Thyroid gland (tissue), 4 donors: ENCODE measurements around the gene NMNAT2. TPM values are rescaled to one million over a fixed set of nuclear protein-coding genes. Genes with fewer than 3 reads are reported as not detected.
A peak's percentile ranks its signal among the peaks of the same experiment; 100 is the strongest.

Source experiments
- DNase-seq, 2 donors: peaks; one replicate each; pipeline ENCODE4 v3.0.0-alpha.2; 2019
- H3K27ac ChIP-seq, 3 donors: fragments of 200-600 bp; sonication (generic); 1 replicate in 2 of 3; 2 replicates in 1 of 3; pipeline ENCODE4 v1.5.1; 2016 to 2019; ENCODE audit warnings: mild to moderate bottlenecking in 1 of 3, moderate library complexity in 1 of 3
- H3K27me3 ChIP-seq: fragments of 200-600 bp; sonication (generic); one replicate; pipeline ENCODE4 v1.5.1; 2019
- H3K36me3 ChIP-seq, 2 donors: fragments of 200-600 bp; sonication (generic); one replicate each; pipeline ENCODE4 v1.5.1; 2016 to 2019
- H3K4me1 ChIP-seq, 2 donors: fragments of 200-600 bp; sonication (generic); one replicate each; pipeline ENCODE4 v1.5.1; 2017 to 2019
- H3K4me3 ChIP-seq, 3 donors: fragments of 200-600 bp; sonication (generic); replicated peaks in 1 of 3; 1 replicate in 2 of 3; 2 replicates in 1 of 3; pipeline ENCODE4 v1.5.1; 2016; ENCODE audit warnings: mild to moderate bottlenecking in 1 of 3
- H3K9me3 ChIP-seq: fragments of 200-600 bp; sonication (generic); one replicate; pipeline ENCODE4 v1.5.1; 2017
- CTCF ChIP-seq, 6 experiments: fragments of 200-600 bp in 3 of 6; fragments of 450-650 bp in 3 of 6; sonication (generic) in 3 of 6; IDR thresholded peaks; one replicate each; pipeline ENCODE4 v1.5.1; 2016 to 2019; ENCODE audit warnings: antibody characterized with exemption in 6 of 6, mild to moderate bottlenecking in 2 of 6, inconsistent platforms in 1 of 6, moderate library complexity in 1 of 6
- POLR2A ChIP-seq, 2 donors: fragments of 450-650 bp; IDR thresholded peaks; one replicate each; pipeline ENCODE4 v1.6.1; 2017; ENCODE audit warnings: antibody characterized with exemption in 2 of 2, mild to moderate bottlenecking in 2 of 2, moderate library complexity in 1 of 2
- WGBS, 2 donors: methylation state at CpG; one replicate each; pipeline ENCODE4 v1.1.5; 2017; 5-methylcytosine and 5-hydroxymethylcytosine counted together
- intact Hi-C: fragments of 100-400 bp; cut with DNase I; formaldehyde crosslinking; loops from one replicate; pipeline ENCODE4 v1.15.1; 2023
- total RNA-seq, 4 donors: library from RNA; depleted of rRNA; stranded (reverse); fragments of >200 nt; gene quantifications; one replicate each; pipeline ENCODE4 v1.2.3, GENCODE V29; 2016

Gene NMNAT2
- total RNA-seq, 4 donors from 2014 or later = 7.6 to 39.5 (median 17.3) TPM

GRCh38 chr1:183330335-183330734 lies 87.8 kb downstream of the NMNAT2 start:
- intact Hi-C loops = no loop called here
- Histone ChIP-seq H3K4me3 (no peak overlapping the region), H3K9me3 (no peaks in the 10 kb centered on the region), H3K27ac (peak overlapping the region in 2 of 3 donors; percentile 50 to 72), H3K4me1 (peaks cover 10 to 39% of the 10 kb centered on the region in 2 donors), H3K36me3 (no peaks in the 10 kb centered on the region), H3K27me3 (no peaks in the 10 kb centered on the region)
- peak; percentile 30 to 33 for DNase-seq
- no peak for TF ChIP-seq POLR2A (IDR thresholded peaks at IDR 0.05)
- no peak for TF ChIP-seq CTCF (IDR thresholded peaks at IDR 0.05)
- 74 to 80% methylated on average over 4 of the region's 4 CpGs for WGBS, 2 donors

GRCh38 chr1:183328371-183328770 lies 89.8 kb downstream of the NMNAT2 start:
- Histone ChIP-seq H3K36me3 (no peaks in the 10 kb centered on the region), H3K4me1 (peaks cover 10 to 39% of the 10 kb centered on the region in 2 donors), H3K4me3 (no peak overlapping the region), H3K9me3 (no peaks in the 10 kb centered on the region), H3K27ac (peak overlapping the region; percentile 17 to 63 (median 59)), H3K27me3 (no peaks in the 10 kb centered on the region)
- TF ChIP-seq POLR2A (IDR thresholded peaks at IDR 0.05) = no peak
- no peak for TF ChIP-seq CTCF (IDR thresholded peaks at IDR 0.05)
- no peak for DNase-seq
- 100% methylated on average over 1 of the region's 1 CpG for WGBS, 2 donors
- intact Hi-C loops = no loop called here

- 39 to 41% methylated on average over 9 to 11 of the region's 11 CpGs for WGBS, 2 donors
- Histone ChIP-seq H3K9me3 (no peaks in the 10 kb centered on the region), H3K27ac (peak overlapping the region; percentile 17 to 63 (median 59)), H3K4me3 (no peak overlapping the region), H3K4me1 (peaks cover 10 to 39% of the 10 kb centered on the region in 2 donors), H3K27me3 (no peaks in the 10 kb centered on the region), H3K36me3 (no peaks in the 10 kb centered on the region)
- intact Hi-C loops = no loop called here
- TF ChIP-seq POLR2A (IDR thresholded peaks at IDR 0.05) (no peak), CTCF (IDR thresholded peaks at IDR 0.05) (no peak)
- DNase-seq = peak; percentile 49 to 56
Measured at GRCh38 chr1:183327434-183328290, 90.5 kb downstream of the NMNAT2 start.

- WGBS, 2 donors = 90 to 91% methylated on average over 7 of the region's 7 CpGs
- Histone ChIP-seq H3K27ac (no peak overlapping the region), H3K27me3 (no peaks in the 10 kb centered on the region), H3K36me3 (no peaks in the 10 kb centered on the region), H3K4me1 (peaks cover 5 to 16% of the 10 kb centered on the region in 2 donors), H3K9me3 (no peaks in the 10 kb centered on the region), H3K4me3 (no peak overlapping the region)
- no peak for TF ChIP-seq POLR2A (IDR thresholded peaks at IDR 0.05)
- TF ChIP-seq CTCF (IDR thresholded peaks at IDR 0.05) = no peak
- no peak for DNase-seq
- intact Hi-C loops = no loop called here
Measured at GRCh38 chr1:183323849-183324683, 94.1 kb downstream of the NMNAT2 start.
